Measurements from ENCODE around the gene CDC25C. TPM values are rescaled to one million over a fixed set of nuclear protein-coding genes. Genes with fewer than 3 reads are reported as not detected.
"Not testable (repeated sequence)": the region's sequence is repeated elsewhere in the genome, so short reads cannot be mapped to it uniquely, and the experiment has no call there.

The CDC25C gene
- total RNA-seq, 1 experiment from 2014 or later: 14.1 TPM

- intact Hi-C loops (cut with micrococcal nuclease; ENCODE audit: unreplicated experiment) (no loop called here), in situ Hi-C loops (cut with HindIII; ENCODE audit: low pct_unique_long_range_greater_than_20kb, low sequenced_read_pairs) (no loop called here)
- no TSS peak for BruUV-seq (replicated peaks)
- no peak for ATAC-seq
- DNase-seq (ENCODE audit: low read depth, low spot score): no peak
- Histone ChIP-seq H3K27ac (ENCODE audit: low read length) (no peak overlapping the region), H3K4me3 (ENCODE audit: low read depth in 2 of 2, low read length in 2 of 2) (no peak overlapping the region), H3K27me3 (ENCODE audit: control insufficient read depth, insufficient read depth, low read length) (no peaks in the 10 kb centered on the region), H3K4me1 (ENCODE audit: control insufficient read depth, insufficient read depth, low read length) (peaks cover 24% of the 10 kb centered on the region), H3K36me3 (ENCODE audit: control insufficient read depth, insufficient read depth, low read length) (peaks cover 2% of the 10 kb centered on the region; the same call in 1 of the 2 replicates), H3K9me3 (ENCODE audit: control insufficient read depth, insufficient read depth, low read depth, low read length) (no peaks in the 10 kb centered on the region)
- POLR2A ChIA-PET: interaction anchor here (0.6 kb wide), 1 partner anchor 981 kb away, joined by 3 read pairs; no protein-coding TSS in a partner anchor
- CTCF ChIA-PET: interaction anchor here (1.6 kb wide), 1 partner anchor 17 kb away, joined by 7 read pairs; the partner anchor contains the start of gene KDM3B
- TF ChIP-seq TCF7L2 (IDR thresholded peaks at IDR 0.05; ENCODE audit: low read depth, low read length): no peak
- TF ChIP-seq POLR2AphosphoS5 (IDR thresholded peaks at IDR 0.05; ENCODE audit: low read depth, low read length): no peak
- no peak for TF ChIP-seq REST (IDR thresholded peaks at IDR 0.05; ENCODE audit: insufficient read depth in 1 of 2, low read depth in 2 of 2, low read length in 1 of 2)
- no peak for TF ChIP-seq SIN3A (IDR thresholded peaks at IDR 0.05; ENCODE audit: borderline replicate concordance, insufficient read depth, low read depth, low read length)
- no peak for TF ChIP-seq CTCF (IDR thresholded peaks at IDR 0.05)
These were observed 3.4 kb upstream of the CDC25C start for GRCh38 chr5:138334867-138335447.

- peak overlapping the region; percentile 95 for H3K27ac ChIP-seq (ENCODE audit: low read length)
- H3K4me1 ChIP-seq (ENCODE audit: control insufficient read depth, insufficient read depth, low read length): peaks cover 9% of the 10 kb centered on the region; the same call in 1 of the 2 replicates
- peak overlapping the region; percentile 89 to 95 for H3K4me3 ChIP-seq (ENCODE audit: low read depth in 2 of 2, low read length in 2 of 2)
- no peaks in the 10 kb centered on the region for H3K27me3 ChIP-seq (ENCODE audit: control insufficient read depth, insufficient read depth, low read length)
- ATAC-seq (no peak; the same call in 1 of the 2 replicates), DNase-seq (ENCODE audit: low read depth, low spot score) (no peak)
- no peak for TF ChIP-seq CTCF (IDR thresholded peaks at IDR 0.05)
- no peak for TF ChIP-seq POLR2AphosphoS5 (IDR thresholded peaks at IDR 0.05; ENCODE audit: low read depth, low read length)
- H3K9me3 ChIP-seq (ENCODE audit: control insufficient read depth, insufficient read depth, low read depth, low read length): no peaks in the 10 kb centered on the region
- POLR2A ChIA-PET: interaction anchor here (0.5 to 0.9 kb wide), 2 partner anchors 152 to 154 kb away, joined by 4 read pairs; partner anchors contain the start of genes BRD8 and KIF20A
- in situ Hi-C loops (cut with HindIII; ENCODE audit: low pct_unique_long_range_greater_than_20kb, low sequenced_read_pairs): no loop called here
- CTCF ChIA-PET: interaction anchor here (1.0 to 1.3 kb wide), 2 partner anchors 21 to 109 kb away, joined by 4 to 6 read pairs; partner anchors contain the start of gene KDM3B
- no peaks in the 10 kb centered on the region; the same call in 1 of the 2 replicates for H3K36me3 ChIP-seq (ENCODE audit: control insufficient read depth, insufficient read depth, low read length)
- intact Hi-C loops (cut with micrococcal nuclease; ENCODE audit: unreplicated experiment): no loop called here
- TSS peak; percentile 82 for BruUV-seq (replicated peaks)
These were observed 673 bp downstream of the CDC25C start for GRCh38 chr5:138330813-138331448.

GRCh38 chr5:138318211-138318610, 13.4 kb downstream of the CDC25C start:
- POLR2A ChIA-PET: interaction anchor here (0.6 kb wide), 1 partner anchor 139 kb away, joined by 3 read pairs; the partner anchor contains the start of gene KIF20A
- in situ Hi-C loops (cut with HindIII; ENCODE audit: low pct_unique_long_range_greater_than_20kb, low sequenced_read_pairs); intact Hi-C loops (cut with micrococcal nuclease; ENCODE audit: unreplicated experiment): not testable (repeated sequence)

More at GRCh38 chr5:138318211-138318610, 13.4 kb downstream of the CDC25C start:
- DNase-seq (ENCODE audit: low read depth, low spot score); CTCF ChIA-PET; H3K27me3 ChIP-seq (ENCODE audit: control insufficient read depth, insufficient read depth, low read length); H3K4me1 ChIP-seq (ENCODE audit: control insufficient read depth, insufficient read depth, low read length); H3K36me3 ChIP-seq (ENCODE audit: control insufficient read depth, insufficient read depth, low read length); BruUV-seq (replicated peaks); H3K27ac ChIP-seq (ENCODE audit: low read length); H3K9me3 ChIP-seq (ENCODE audit: control insufficient read depth, insufficient read depth, low read depth, low read length); H3K4me3 ChIP-seq (ENCODE audit: low read depth in 2 of 2, low read length in 2 of 2): not testable (repeated sequence)
- ATAC-seq: 0 out of 2 replicates have a peak, but pooled peaks have one; percentile 45
